Anterior cingulate cortex (tissue), 58 donors: ENCODE data around the gene DTNBP1.

Source experiments
- DNase-seq, 58 donors: peaks; one replicate each; lab custom pipeline; 2025; lab: John Stamatoyannopoulos, UW

Gene DTNBP1

DNA sequence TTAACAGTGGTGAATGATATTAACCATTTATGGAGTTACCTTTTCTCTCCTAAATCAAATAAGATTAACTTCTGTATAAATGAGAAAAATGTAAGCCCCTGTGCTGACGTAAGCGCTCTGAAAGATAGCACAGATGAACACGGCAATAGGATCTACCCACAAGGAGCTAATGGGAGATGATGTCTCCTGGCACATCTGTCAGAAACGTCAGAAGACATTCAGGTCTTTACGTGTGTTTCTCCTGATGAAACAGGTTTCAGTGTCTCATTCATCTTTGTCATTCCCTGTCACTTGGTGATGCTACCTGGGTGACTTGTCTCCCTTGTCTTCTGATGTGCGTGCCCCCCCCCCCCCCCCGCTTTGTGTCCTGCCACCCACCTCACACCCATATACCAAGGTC, 189.7 kb downstream of the DTNBP1 start:
- DNase-seq: no peak
